Measurements from ENCODE around the gene LILRA1.
"Not testable (repeated sequence)": the region's sequence is repeated elsewhere in the genome, so short reads cannot be mapped to it uniquely, and the experiment has no call there.

Gene LILRA1

DNA sequence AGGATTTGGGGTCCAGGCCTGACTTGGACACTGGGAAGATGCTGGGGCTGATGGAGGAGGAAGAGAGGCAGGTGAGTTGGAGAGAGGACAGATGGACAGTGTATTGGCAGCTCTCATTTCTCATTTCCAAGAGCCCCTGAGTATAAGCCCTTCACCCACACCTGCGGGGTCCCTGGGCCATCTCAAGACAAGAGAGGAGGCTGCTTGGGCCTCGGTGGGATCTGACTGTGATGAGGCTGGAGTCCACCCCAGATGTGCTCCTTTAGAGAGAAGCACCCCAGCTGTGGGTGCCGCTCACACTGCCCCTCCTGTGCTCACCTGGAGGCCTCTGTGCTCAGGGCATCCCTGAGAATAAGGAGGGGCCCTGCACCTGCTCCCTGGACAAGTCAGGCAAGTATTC lies 16.1 kb upstream of the LILRA1 start:
- DNase-seq (ENCODE audit: low read depth in 3 of 3): no peak

DNA sequence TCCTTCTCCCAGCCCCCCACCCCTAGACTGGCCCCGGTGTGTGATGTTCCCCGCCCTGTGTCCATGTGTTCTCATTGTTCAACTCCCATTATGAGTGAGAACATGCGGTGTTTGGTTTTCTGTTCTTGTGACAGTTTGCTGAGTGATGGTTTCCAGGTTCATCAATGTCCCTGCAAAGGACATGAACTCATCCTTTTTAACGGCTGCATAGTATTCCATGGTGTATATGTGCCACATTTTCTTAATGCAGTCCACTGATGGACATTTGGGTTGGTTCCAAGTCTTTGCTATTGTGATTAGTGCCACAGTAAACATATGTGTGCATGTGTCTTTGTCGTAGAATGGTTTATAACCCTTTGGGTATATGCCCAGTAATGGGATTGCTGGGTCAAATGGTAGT lies 15.2 kb upstream of the LILRA1 start:
- not testable (repeated sequence) for DNase-seq (ENCODE audit: low read depth in 3 of 3)

- no peak for DNase-seq (ENCODE audit: low read depth in 3 of 3)
Measured at GRCh38 chr19:54586397-54586796, 7.0 kb upstream of the LILRA1 start.

DNA sequence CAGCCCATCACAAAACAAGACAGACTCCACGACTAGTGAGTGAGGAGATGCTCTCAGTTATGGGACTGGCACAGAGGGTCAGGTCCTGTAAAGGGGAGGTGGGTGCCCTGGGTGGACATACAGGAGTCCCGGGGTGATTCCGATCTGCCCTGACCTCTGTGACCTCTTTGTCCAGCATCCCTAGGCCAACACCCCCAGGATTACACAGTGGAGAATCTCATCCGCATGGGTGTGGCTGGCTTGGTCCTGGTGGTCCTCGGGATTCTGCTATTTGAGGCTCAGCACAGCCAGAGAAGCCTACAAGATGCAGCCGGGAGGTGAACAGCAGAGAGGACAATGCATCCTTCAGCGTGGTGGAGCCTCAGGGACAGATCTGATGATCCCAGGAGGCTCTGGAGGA lies 6.4 kb upstream of the LILRA1 start:
- no peak for DNase-seq (ENCODE audit: low read depth in 3 of 3)

DNA sequence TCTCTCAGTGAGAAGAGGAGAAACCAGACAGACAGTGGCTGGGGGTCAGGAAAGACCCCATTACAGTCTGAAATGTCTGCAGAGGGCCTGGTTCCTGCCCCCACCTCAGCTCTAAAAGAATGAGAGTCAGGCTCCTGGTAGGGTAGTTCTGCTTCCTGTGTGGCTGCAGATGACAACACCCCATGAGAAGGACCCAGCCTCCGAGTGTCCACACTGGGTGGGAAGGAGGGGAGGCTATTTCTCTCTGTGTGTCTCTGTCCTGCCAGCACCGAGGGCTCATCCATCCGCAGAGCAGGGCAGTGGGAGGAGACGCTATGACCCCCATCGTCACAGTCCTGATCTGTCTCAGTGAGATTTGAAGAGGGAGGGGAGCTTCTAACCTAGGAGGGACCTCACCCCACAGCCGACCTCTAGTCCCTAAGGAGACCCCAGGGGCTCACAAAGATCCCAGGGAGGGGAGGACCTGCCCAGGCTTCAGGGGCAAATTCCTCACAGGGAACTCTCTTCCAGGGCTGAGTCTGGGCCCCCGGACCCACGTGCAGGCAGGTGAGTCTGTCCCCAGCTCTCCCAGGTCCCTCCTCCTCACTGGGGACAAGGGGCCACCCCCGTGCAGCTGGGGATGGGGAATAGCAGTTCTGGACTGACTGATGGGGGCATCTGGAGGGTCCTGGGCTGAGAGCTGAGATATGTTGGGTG lies 647 bp downstream of the LILRA1 start:
- DNase-seq (ENCODE audit: low read depth in 3 of 3): not testable (repeated sequence)

DNA sequence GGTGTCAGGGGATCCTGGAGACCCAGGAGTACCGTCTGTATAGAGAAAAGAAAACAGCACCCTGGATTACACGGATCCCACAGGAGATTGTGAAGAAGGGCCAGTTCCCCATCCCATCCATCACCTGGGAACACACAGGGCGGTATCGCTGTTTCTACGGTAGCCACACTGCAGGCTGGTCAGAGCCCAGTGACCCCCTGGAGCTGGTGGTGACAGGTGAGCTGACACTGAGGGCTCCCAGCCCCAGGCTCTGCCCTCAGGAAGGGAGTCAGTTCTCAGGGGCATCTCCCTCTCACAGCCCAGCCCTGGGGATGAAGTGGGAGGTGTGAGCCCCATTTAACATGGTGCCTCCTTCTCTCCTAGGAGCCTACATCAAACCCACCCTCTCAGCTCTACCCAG lies 1.3 kb downstream of the LILRA1 start:
- DNase-seq (ENCODE audit: low read depth in 3 of 3): no peak

- DNase-seq (ENCODE audit: low read depth in 3 of 3): not testable (repeated sequence)
Measured at GRCh38 chr19:54595680-54596436, 2.4 kb downstream of the LILRA1 start.

GRCh38 chr19:54600212-54600611 lies 6.8 kb downstream of the LILRA1 start:
- no peak for DNase-seq (ENCODE audit: low read depth in 3 of 3)

- no peak for DNase-seq (ENCODE audit: low read depth in 3 of 3)
Measured at GRCh38 chr19:54606230-54606629, 12.8 kb downstream of the LILRA1 start.

DNA sequence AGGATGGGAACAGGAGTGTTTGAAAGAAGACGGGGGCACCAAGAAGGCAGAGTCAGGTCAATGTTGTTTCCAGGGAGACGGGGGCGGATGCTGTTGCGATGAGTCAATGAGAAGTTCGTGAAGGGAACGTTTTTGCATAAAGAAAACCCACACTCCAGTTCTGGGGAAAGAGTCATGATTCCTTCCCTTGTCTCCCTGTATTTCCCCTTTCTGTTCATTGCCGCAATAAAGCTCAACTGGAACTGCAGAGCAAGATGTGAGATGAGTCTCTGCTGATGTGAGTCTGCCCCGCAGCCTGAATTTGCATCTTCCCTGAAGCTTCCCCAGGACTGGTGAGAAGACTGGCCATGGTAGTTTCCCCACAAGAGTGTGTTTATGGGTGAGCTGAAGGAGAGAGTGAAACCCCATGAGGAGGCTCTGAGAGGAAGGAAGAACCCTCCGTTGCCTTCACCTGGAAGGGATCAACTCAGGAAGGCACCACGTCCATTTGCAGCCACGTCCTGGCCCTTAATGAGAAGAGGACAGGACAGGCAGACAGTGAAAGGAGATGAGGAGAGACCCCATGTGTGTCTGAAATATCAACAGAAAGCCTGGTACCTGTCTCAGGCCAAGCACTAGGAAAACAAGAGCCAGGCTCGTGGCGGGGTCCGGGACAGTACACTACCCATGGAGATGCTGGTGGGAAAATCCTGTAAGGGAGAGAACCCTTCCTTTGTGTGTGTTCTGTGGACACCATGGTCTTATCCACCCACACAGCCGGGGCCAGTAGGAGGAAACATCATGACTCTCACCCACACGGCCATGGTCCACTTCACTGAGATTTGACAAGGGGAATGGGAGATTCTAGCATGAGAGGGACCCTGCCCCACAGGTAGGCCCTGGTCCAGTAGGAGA lies 13.7 kb downstream of the LILRA1 start:
- no peak for DNase-seq (ENCODE audit: low read depth in 3 of 3)

- no peak for DNase-seq (ENCODE audit: low read depth in 3 of 3)
Measured at GRCh38 chr19:54607785-54608150, 14.3 kb downstream of the LILRA1 start.

DNA sequence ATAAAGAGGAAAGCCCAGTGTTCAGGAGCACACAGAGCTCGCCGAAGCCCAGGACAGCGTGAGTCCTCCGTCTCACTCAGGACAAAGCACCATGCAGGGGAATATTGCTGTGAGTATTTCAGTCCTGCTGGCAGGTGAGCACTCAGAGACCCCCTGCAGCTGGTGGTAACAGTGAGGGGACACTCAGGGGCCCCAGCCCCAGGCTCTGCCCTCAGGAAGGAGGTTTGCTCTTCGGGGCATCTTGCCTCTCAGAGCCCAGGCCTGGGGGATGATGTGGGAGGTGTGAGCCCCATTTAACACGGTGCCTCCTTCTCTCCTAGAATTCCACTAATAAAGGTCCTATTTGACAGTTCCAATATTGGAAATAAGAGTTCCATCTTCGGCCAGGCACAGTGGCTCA lies 14.8 kb downstream of the LILRA1 start:
- no peak for DNase-seq (ENCODE audit: low read depth in 3 of 3)

DNA sequence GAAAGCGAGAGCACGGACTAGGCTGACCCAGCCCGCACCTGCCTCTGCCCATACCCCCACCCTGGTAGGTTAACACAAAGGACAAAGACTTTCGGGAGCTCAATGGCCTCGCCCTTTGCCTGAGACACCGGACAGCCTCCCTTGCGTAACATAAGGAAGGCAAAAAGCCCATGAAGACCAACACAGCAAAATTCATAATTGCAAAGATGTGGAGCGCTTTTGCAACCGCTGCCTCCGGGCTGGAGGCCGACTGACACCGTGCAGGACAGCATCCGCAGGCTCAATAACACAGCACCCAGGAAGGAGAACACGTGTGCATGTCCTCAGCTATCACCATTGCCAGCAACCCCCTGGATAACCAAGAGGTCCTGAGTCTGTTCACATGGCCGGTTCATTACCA lies 15.4 kb downstream of the LILRA1 start:
- no peak for DNase-seq (ENCODE audit: low read depth in 3 of 3)

DNA sequence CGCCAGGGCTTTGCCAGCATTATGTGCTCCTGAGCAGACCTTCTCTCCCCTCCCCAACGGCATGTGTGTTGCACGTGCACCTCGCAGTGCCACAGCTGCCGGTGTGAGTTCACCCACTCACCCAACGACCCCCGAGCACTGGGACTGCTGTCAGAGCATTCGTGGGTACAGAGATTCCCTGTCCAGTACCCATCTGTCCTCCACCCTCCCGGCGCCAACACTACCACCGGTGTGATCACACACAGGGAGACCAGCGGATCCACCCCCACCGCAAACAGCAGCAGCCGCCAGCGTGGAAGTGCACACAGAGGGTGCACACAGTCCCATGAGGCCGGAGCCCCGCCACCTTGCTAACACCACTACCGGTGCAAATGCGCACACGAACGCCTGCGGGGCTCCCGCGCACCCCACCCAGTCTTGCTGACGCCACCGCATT lies 15.9 kb downstream of the LILRA1 start:
- DNase-seq (ENCODE audit: low read depth in 3 of 3): no peak

DNA sequence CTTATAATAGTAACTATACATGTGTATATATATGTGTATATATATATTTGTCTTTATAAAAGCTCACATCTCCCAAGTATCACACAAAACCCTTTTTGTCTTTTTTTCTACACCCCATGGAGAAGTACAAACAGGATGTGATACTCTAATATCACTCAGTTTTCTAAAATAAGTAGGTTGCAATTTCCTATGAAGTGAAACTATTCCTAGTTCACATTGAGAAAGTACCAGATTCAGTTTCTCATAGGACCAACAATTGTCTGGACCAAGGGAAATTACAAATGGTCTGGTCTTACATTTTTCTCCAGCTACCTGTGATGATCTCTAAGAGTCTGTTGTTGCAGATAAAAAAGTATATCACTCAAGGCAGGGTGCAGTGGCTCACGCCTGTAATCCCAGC lies 19.0 kb downstream of the LILRA1 start:
- DNase-seq (ENCODE audit: low read depth in 3 of 3): no peak

DNA sequence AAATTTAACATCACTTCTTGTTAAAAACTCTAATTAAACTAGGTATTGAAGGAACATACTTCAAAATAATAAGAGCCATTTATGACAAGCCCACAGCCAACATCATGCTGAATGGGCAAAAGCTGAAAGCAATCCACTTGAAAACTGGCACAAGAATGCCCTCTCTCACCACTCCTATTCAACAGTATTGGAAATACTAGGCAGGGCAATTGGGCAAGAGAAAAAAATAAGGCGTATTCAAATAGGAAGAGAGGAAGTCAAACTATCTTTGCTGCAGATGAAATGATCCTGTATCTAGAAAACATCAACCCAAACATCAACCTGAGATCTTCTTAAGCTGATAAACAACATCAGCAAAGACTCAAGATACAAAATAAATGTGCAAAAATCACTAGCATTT lies 21.3 kb downstream of the LILRA1 start:
- no peak for DNase-seq (ENCODE audit: low read depth in 3 of 3)

- no peak for DNase-seq (ENCODE audit: low read depth in 3 of 3)
Measured at GRCh38 chr19:54616057-54616456, 22.6 kb downstream of the LILRA1 start.

DNA sequence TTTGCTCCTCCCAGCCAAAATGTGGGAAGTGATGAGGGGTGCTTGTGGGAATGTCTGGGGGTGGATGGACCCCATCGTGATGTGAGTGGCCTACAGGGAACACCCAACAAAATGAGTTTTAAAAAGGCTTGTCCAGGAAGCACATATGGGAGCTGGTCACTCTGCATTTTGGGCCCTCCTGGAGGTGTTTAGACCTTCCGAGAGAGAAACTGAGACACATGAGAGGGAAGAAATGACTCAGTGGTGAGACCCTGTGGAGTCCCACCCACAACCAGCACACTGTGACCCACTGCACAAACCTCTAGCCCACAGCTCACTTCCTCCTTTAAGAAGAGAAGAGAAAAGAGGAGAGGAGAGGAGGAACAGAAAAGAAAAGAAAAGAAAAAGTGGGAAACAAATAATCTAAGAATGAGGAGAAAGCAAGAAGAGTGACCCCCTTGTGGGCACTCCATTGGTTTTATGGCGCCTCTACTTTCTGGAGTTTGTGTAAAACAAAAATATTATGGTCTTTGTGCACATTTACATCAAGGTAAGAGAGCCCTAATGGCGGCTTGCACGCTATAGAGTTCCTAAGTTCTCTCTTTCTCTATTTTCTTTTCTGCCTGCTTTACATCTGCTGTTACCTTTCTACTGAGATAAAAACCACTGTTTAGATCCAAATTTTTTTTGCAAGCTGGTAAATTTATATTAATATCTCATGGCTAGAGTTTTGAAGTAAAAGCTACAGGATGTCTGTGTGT lies 23.6 kb downstream of the LILRA1 start:
- DNase-seq (ENCODE audit: low read depth in 3 of 3): no peak

DNA sequence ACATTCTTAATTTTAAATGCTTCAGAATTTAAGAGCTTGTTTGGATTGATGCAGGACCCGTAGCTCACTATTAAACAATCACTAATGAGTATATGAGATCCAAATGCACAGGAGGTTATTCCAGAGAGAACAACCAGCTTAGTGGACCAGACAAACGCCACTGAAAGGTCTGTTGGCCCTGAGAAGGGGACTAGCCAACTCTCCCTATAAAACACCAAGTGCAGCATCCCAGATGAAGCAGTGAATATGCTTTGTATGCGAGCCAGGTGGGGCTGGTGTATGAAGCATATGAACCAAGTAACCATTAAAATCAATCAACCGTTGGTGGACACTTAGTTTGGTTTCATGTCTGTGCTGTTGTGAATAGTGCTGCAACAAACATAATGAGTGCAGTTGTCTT lies 27.0 kb downstream of the LILRA1 start:
- no peak for DNase-seq (ENCODE audit: low read depth in 3 of 3)

DNA sequence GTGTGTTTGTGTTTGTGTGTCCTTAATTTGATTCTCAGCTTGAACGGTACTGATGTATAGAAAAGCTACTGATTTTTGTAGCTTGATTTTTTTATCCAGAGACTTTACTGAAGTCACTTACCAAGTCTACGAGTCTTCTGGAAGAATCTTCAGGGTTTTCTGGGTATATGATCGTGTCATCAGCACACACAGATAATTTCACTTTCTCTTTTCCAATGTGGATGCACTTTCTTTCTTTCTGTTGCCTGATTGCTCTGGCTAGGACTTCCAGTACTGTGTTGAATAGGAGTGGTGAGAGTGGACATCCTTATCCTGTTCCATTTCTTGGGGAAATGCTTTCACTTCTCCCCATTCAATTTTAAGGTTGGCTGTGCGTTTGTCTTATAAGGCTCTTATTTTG lies 29.0 kb downstream of the LILRA1 start:
- no peak for DNase-seq (ENCODE audit: low read depth in 3 of 3)

DNA sequence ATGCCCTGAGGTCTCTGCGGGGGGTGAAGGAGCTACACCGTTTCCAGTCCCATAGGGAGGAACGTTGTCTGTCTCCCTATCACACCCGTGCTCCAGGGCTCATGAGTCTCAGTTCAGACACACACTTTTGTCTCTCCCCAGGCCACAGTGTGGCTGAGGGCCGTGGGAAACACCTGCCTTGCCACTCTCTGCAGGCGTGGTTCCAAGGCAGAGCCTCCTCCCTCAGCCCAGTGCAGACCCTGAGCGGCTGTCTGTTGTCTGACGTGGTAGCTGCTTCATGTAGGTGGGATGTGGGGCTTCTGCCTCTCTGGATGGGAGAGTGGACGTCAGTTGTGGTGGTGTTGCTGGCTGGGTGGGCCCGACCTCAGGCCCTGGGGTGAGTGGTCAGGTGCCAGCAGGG lies 30.8 kb downstream of the LILRA1 start:
- DNase-seq (ENCODE audit: low read depth in 3 of 3): not testable (repeated sequence)
